Measurements from ENCODE around the gene POLR2J3. TPM values are rescaled to one million over a fixed set of nuclear protein-coding genes. Genes with fewer than 3 reads are reported as not detected.
"Not testable (repeated sequence)": the region's sequence is repeated elsewhere in the genome, so short reads cannot be mapped to it uniquely, and the experiment has no call there.

Gene POLR2J3
- polyA plus RNA-seq, 3 donors, result 24.4 to 133 (median 24.9) TPM

DNA sequence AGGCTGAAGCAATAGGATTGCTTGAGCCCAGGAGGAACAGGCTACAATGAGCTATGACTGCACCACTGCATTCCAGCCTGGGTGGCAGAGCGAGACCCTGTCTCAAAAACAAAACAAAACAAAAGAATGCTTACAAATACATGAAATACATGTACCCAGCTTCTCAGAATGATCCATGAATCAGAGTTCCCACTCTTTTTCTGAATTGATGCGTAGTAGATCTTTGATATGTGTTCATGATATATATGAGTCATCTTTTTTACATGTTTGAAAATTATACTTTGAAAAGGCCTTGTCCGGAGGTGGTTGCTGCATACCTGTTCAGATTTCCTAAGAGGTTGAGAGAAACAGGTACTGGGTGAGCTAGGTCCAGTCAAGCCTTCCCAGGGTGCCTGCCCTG, 4.0 kb upstream of the POLR2J3 start:
- H3K4me3 ChIP-seq (replicated peaks in 1 of 3; ENCODE audit: low read depth in 2 of 3, low read length in 3 of 3); intact Hi-C loops (cut with micrococcal nuclease); H2AFZ ChIP-seq (ENCODE audit: insufficient read depth, low read depth, low read length, poor library complexity, severe bottlenecking); H3K9ac ChIP-seq (ENCODE audit: insufficient read depth, low read length, poor library complexity, severe bottlenecking); H3K9me3 Mint-ChIP-seq; H3K4me2 ChIP-seq (replicated peaks; ENCODE audit: extremely low read depth, low read length, poor library complexity, severe bottlenecking); H3K27ac Mint-ChIP-seq; DNase-seq; H3K4me1 ChIP-seq (ENCODE audit: control insufficient read depth in 1 of 2, insufficient read depth in 2 of 2, low read length in 2 of 2); H3K4me3 Mint-ChIP-seq; H3K27me3 Mint-ChIP-seq (ENCODE audit: low read depth in 3 of 3); H3K27me3 ChIP-seq (ENCODE audit: control insufficient read depth in 2 of 2, insufficient read depth in 2 of 2, low read length in 2 of 2); H3K36me3 Mint-ChIP-seq; H4K20me1 ChIP-seq (ENCODE audit: insufficient read depth, low read length); H3K4me1 Mint-ChIP-seq; H3K36me3 ChIP-seq (replicated peaks in 1 of 2; ENCODE audit: control insufficient read depth in 1 of 2, insufficient read depth in 2 of 2, low read length in 2 of 2); H3K79me2 ChIP-seq (ENCODE audit: insufficient read depth, low read length); H3K27ac ChIP-seq (ENCODE audit: low read depth in 1 of 2, low read length in 2 of 2); H3K9me3 ChIP-seq (replicated peaks in 1 of 2; ENCODE audit: control insufficient read depth in 1 of 2, insufficient read depth in 1 of 2, low read length in 2 of 2): not testable (repeated sequence)
- no CpG with 5 or more reads among the region's 3 CpGs for WGBS (ENCODE audit: insufficient coverage)

DNA sequence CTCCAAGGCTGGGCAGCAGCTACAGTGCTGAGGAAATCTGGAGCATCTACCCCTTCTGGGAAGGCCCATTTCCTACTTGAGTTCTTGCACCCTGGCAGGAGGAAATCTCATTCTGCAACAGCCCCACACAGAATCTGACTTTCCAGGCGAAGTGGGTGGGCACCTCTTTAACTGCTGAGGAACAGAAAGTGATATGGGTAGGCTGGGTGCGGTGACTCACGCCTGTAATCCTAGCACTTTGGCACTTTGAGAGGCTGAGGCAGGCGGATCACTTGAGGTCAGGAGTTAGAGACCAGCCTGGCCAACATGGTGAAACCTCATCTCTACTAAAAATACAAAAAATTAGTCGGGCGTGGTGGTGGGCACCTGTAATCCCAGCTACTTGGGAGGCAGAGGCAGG, 2.2 kb upstream of the POLR2J3 start:
- H3K4me2 ChIP-seq (replicated peaks; ENCODE audit: extremely low read depth, low read length, poor library complexity, severe bottlenecking); H3K79me2 ChIP-seq (ENCODE audit: insufficient read depth, low read length); H4K20me1 ChIP-seq (ENCODE audit: insufficient read depth, low read length); H2AFZ ChIP-seq (ENCODE audit: insufficient read depth, low read depth, low read length, poor library complexity, severe bottlenecking); H3K36me3 ChIP-seq (replicated peaks in 1 of 2; ENCODE audit: control insufficient read depth in 1 of 2, insufficient read depth in 2 of 2, low read length in 2 of 2); H3K4me3 Mint-ChIP-seq; H3K27me3 Mint-ChIP-seq (ENCODE audit: low read depth in 3 of 3); H3K9ac ChIP-seq (ENCODE audit: insufficient read depth, low read length, poor library complexity, severe bottlenecking); H3K36me3 Mint-ChIP-seq; H3K4me3 ChIP-seq (replicated peaks in 1 of 3; ENCODE audit: low read depth in 2 of 3, low read length in 3 of 3); H3K27ac ChIP-seq (ENCODE audit: low read depth in 1 of 2, low read length in 2 of 2); intact Hi-C loops (cut with micrococcal nuclease); DNase-seq; H3K4me1 ChIP-seq (ENCODE audit: control insufficient read depth in 1 of 2, insufficient read depth in 2 of 2, low read length in 2 of 2); H3K27me3 ChIP-seq (ENCODE audit: control insufficient read depth in 2 of 2, insufficient read depth in 2 of 2, low read length in 2 of 2); H3K9me3 Mint-ChIP-seq; H3K27ac Mint-ChIP-seq; H3K9me3 ChIP-seq (replicated peaks in 1 of 2; ENCODE audit: control insufficient read depth in 1 of 2, insufficient read depth in 1 of 2, low read length in 2 of 2); H3K4me1 Mint-ChIP-seq: not testable (repeated sequence)
- no CpG with 5 or more reads among the region's 6 CpGs for WGBS (ENCODE audit: insufficient coverage)

DNA sequence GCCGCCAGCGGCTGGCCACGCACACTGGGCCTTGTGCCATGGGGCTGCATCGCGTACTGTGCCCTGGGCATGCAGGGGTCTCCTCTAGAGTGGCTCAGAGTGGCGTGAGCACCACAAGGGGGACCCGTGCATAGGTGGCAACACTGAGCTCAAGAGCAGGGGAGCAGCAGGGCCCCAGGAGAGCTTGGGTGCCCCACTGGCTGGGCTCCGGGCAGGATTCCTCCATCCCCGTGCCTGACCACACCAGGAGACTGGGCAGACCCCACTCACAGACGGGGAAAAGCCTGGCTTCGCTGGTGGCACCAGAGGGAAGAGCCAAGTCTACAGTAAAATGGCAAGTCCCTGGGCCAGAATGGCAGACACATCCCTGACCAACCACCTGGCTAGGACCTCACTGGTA, 3.8 kb downstream of the POLR2J3 start:
- H3K4me3 Mint-ChIP-seq; H3K4me3 ChIP-seq (replicated peaks in 1 of 3; ENCODE audit: low read depth in 2 of 3, low read length in 3 of 3); H3K4me1 ChIP-seq (ENCODE audit: control insufficient read depth in 1 of 2, insufficient read depth in 2 of 2, low read length in 2 of 2); H3K27ac Mint-ChIP-seq; H3K79me2 ChIP-seq (ENCODE audit: insufficient read depth, low read length); H3K9ac ChIP-seq (ENCODE audit: insufficient read depth, low read length, poor library complexity, severe bottlenecking); H2AFZ ChIP-seq (ENCODE audit: insufficient read depth, low read depth, low read length, poor library complexity, severe bottlenecking); DNase-seq; H3K9me3 Mint-ChIP-seq; H3K27me3 ChIP-seq (ENCODE audit: control insufficient read depth in 2 of 2, insufficient read depth in 2 of 2, low read length in 2 of 2); H4K20me1 ChIP-seq (ENCODE audit: insufficient read depth, low read length); intact Hi-C loops (cut with micrococcal nuclease); H3K4me1 Mint-ChIP-seq; H3K9me3 ChIP-seq (replicated peaks in 1 of 2; ENCODE audit: control insufficient read depth in 1 of 2, insufficient read depth in 1 of 2, low read length in 2 of 2); H3K27ac ChIP-seq (ENCODE audit: low read depth in 1 of 2, low read length in 2 of 2); H3K4me2 ChIP-seq (replicated peaks; ENCODE audit: extremely low read depth, low read length, poor library complexity, severe bottlenecking); H3K36me3 Mint-ChIP-seq; H3K36me3 ChIP-seq (replicated peaks in 1 of 2; ENCODE audit: control insufficient read depth in 1 of 2, insufficient read depth in 2 of 2, low read length in 2 of 2); H3K27me3 Mint-ChIP-seq (ENCODE audit: low read depth in 3 of 3): not testable (repeated sequence)
- no CpG with 5 or more reads among the region's 11 CpGs for WGBS (ENCODE audit: insufficient coverage)

DNA sequence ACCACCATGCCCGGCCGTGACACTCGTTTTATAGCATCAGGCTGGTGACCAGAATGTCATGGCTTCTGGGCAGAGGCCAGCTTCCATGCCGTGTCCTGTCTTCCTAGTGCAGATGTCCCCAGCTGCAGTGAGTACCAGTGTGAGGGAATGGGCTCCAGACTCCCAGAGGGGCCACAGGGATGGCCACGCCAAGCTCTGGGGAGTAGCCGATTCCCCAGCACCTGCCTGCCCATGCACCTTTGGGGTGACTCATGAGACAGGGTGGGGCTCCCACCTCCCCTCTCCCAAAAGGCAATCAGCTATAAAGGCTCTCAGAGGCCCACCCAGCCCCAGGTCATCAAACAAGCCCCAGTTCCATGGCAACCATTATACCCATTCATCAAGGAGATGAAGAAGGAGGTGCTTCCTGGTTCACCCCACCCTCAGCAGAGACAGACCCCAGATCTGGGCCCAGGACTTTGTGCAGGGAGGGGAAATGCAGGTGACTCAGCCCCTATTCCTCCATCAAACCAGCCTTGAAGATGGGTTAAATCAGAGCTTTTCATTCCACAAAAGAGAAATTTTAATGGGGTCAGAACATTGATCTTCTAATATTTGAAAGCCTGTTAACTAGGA, 21.5 kb downstream of the POLR2J3 start, which contains the start of gene SPDYE2:
SPDYE2 (plus strand) TSS at position 419 of the 615 bp plus-strand sequence. CDS start 2,030 bp downstream, outside the sequence.
- intact Hi-C loops (cut with micrococcal nuclease); H3K4me3 ChIP-seq (replicated peaks in 1 of 3; ENCODE audit: low read depth in 2 of 3, low read length in 3 of 3); H3K9ac ChIP-seq (ENCODE audit: insufficient read depth, low read length, poor library complexity, severe bottlenecking); H3K4me1 Mint-ChIP-seq; H3K4me1 ChIP-seq (ENCODE audit: control insufficient read depth in 1 of 2, insufficient read depth in 2 of 2, low read length in 2 of 2); H3K79me2 ChIP-seq (ENCODE audit: insufficient read depth, low read length); H3K36me3 ChIP-seq (replicated peaks in 1 of 2; ENCODE audit: control insufficient read depth in 1 of 2, insufficient read depth in 2 of 2, low read length in 2 of 2); H4K20me1 ChIP-seq (ENCODE audit: insufficient read depth, low read length); H3K9me3 ChIP-seq (replicated peaks in 1 of 2; ENCODE audit: control insufficient read depth in 1 of 2, insufficient read depth in 1 of 2, low read length in 2 of 2); H3K4me3 Mint-ChIP-seq; H3K36me3 Mint-ChIP-seq; H2AFZ ChIP-seq (ENCODE audit: insufficient read depth, low read depth, low read length, poor library complexity, severe bottlenecking); DNase-seq; H3K27me3 Mint-ChIP-seq (ENCODE audit: low read depth in 3 of 3); H3K27ac ChIP-seq (ENCODE audit: low read depth in 1 of 2, low read length in 2 of 2); H3K27me3 ChIP-seq (ENCODE audit: control insufficient read depth in 2 of 2, insufficient read depth in 2 of 2, low read length in 2 of 2); H3K27ac Mint-ChIP-seq; H3K9me3 Mint-ChIP-seq; H3K4me2 ChIP-seq (replicated peaks; ENCODE audit: extremely low read depth, low read length, poor library complexity, severe bottlenecking): not testable (repeated sequence)
- WGBS (ENCODE audit: insufficient coverage), result no CpG with 5 or more reads among the region's 6 CpGs

All from CD14-positive monocyte (primary cell).